HCT116 (cell line): ENCODE measurements around the gene SEMA6D. TPM values are rescaled to one million over a fixed set of nuclear protein-coding genes. Genes with fewer than 3 reads are reported as not detected.

Experiments
- ATAC-seq: fragments of 200-7000 bp; cut with Tn5 transposase; 2 replicates; pipeline ENCODE4 v1.9.1; 2020; ENCODE audit warnings: mild to moderate bottlenecking, moderate library complexity
- BruUV-seq: library from RNA; stranded (reverse); fragments of 400-500 nt; replicated peaks from 2 replicates; lab custom pipeline; 2021; lab: Mats Ljungman, UMichigan
- CTCF ChIA-PET: fragments of 300-600 bp; sonication (Branson Sonifier 250); formaldehyde crosslinking; loops from one replicate; lab custom pipeline; 2021; ENCODE audit warnings: antibody characterized with exemption; lab: Charles Lee
- POLR2A ChIA-PET: fragments of 300-600, 350-600 bp; sonication (Branson Sonifier 250); formaldehyde crosslinking; loops from one replicate; lab custom pipeline; 2021; ENCODE audit warnings: antibody characterized with exemption; lab: Charles Lee
- RAD21 ChIA-PET, 2 experiments: fragments of 300-600 bp; sonication (Branson Sonifier 250); formaldehyde crosslinking; loops; one replicate each; lab custom pipeline; 2023; ENCODE audit warnings: low total read pairs in 2 of 2; ENCODE audit not compliant: uncharacterized antibody in 2 of 2, unreplicated experiment in 2 of 2, low non-redundant PET in 1 of 2; lab: Charles Lee
- DNase-seq: peaks from one replicate; pipeline ENCODE4 v3.0.0-alpha.2; 2010; ENCODE audit warnings: low read depth, low spot score
- H2AFZ ChIP-seq: fragments of 200-600 bp; shearing (Covaris generic), sonication (generic); 2 replicates; pipeline ENCODE4 v1.6.1; 2017; ENCODE audit warnings: low read depth, mixed run types, mixed read lengths, antibody characterized with exemption, low read length; ENCODE audit not compliant: poor library complexity, severe bottlenecking
- H3K27ac ChIP-seq: 2 replicates; pipeline ENCODE4 v1.5.1; 2012; ENCODE audit warnings: low read depth, low read length
- H3K27me3 ChIP-seq: fragments of 200-600 bp; sonication (generic); 2 replicates; pipeline ENCODE4 v1.6.1; 2016; ENCODE audit warnings: mixed run types, low read length, mixed read lengths; ENCODE audit not compliant: insufficient read depth
- H3K36me3 ChIP-seq, 2 experiments: fragments of 200-500 bp in 1 of 2; fragments of 200-600 bp in 1 of 2; sonication (Bioruptor generic) in 1 of 2; sonication (generic) in 1 of 2; 2 replicates each; pipeline versions ENCODE4 v1.5.1 to v1.6.1; 2014 to 2016; ENCODE audit warnings: low read length in 2 of 2, inconsistent platforms in 1 of 2, mixed read lengths in 1 of 2, mixed run types in 1 of 2; ENCODE audit not compliant: insufficient read depth in 2 of 2, control insufficient read depth in 1 of 2
- H3K4me1 ChIP-seq, 2 experiments: fragments of 200-600 bp in 1 of 2; sonication (generic) in 1 of 2; 2 replicates each; pipeline versions ENCODE4 v1.5.1 to v1.6.1; 2012 to 2017; ENCODE audit warnings: low read length in 2 of 2, inconsistent platforms in 1 of 2, mild to moderate bottlenecking in 1 of 2, mixed read lengths in 1 of 2, mixed run types in 1 of 2, moderate library complexity in 1 of 2; ENCODE audit not compliant: insufficient read depth in 2 of 2, control insufficient read depth in 1 of 2
- H3K4me2 ChIP-seq: fragments of 200-600 bp; sonication (generic); 2 replicates; pipeline ENCODE4 v1.6.1; 2017; ENCODE audit warnings: mixed run types, low read length, mixed read lengths
- H3K4me3 ChIP-seq, 2 experiments: fragments of 200-600 bp in 1 of 2; sonication (generic) in 1 of 2; replicated peaks in 1 of 2; 2 replicates each; pipeline ENCODE4 v1.5.1; 2011 to 2016; ENCODE audit warnings: low read length in 2 of 2, control low read depth in 1 of 2, low read depth in 1 of 2, mild to moderate bottlenecking in 1 of 2, mixed read lengths in 1 of 2, mixed run types in 1 of 2
- H3K79me2 ChIP-seq: fragments of 200-600 bp; sonication (generic); 2 replicates; pipeline ENCODE4 v1.6.1; 2017; ENCODE audit warnings: mild to moderate bottlenecking, mixed run types, low read length, moderate library complexity, mixed read lengths; ENCODE audit not compliant: insufficient read depth
- H3K9ac ChIP-seq: fragments of 200-600 bp; sonication (generic); 2 replicates; pipeline ENCODE4 v1.6.1; 2016; ENCODE audit warnings: low read length, mixed read lengths
- H3K9me2 ChIP-seq: fragments of 200-600 bp; sonication (generic), shearing (Covaris generic); 2 replicates; pipeline ENCODE4 v1.6.1; 2017; ENCODE audit warnings: mixed run types, mild to moderate bottlenecking, moderate library complexity; ENCODE audit not compliant: insufficient read depth
- H3K9me3 ChIP-seq, 2 experiments: fragments of 200-500 bp in 1 of 2; fragments of 200-600 bp in 1 of 2; sonication (Bioruptor generic) in 1 of 2; sonication (generic) in 1 of 2; 2 replicates each; pipeline ENCODE4 v1.6.1; 2014 to 2017; ENCODE audit warnings: low read length in 2 of 2, mixed read lengths in 2 of 2, inconsistent platforms in 1 of 2, low read depth in 1 of 2, mild to moderate bottlenecking in 1 of 2, mixed run types in 1 of 2, moderate library complexity in 1 of 2; ENCODE audit not compliant: control insufficient read depth in 1 of 2, insufficient read depth in 1 of 2
- H4K20me1 ChIP-seq: fragments of 200-600 bp; sonication (generic), shearing (Covaris generic); 2 replicates; pipeline ENCODE4 v1.6.1; 2017; ENCODE audit warnings: mixed run types, mild to moderate bottlenecking, moderate library complexity; ENCODE audit not compliant: insufficient read depth
- CEBPB ChIP-seq: IDR thresholded peaks from 2 replicates; pipeline ENCODE4 v1.6.1; 2012; ENCODE audit warnings: low read depth
- EGR1 ChIP-seq: IDR thresholded peaks from 2 replicates; pipeline ENCODE4 v1.6.1; 2012; ENCODE audit warnings: low read depth
- EZH2 ChIP-seq: fragments of 200-600 bp; sonication (generic); IDR thresholded peaks from 2 replicates; pipeline ENCODE4 v1.6.1; 2017; ENCODE audit warnings: antibody characterized with exemption, mixed run types
- EZH2phosphoT487 ChIP-seq: fragments of 200-600 bp; IDR thresholded peaks from 2 replicates; pipeline ENCODE4 v1.6.1; 2018; ENCODE audit warnings: antibody characterized with exemption, borderline replicate concordance
- FOSL1 ChIP-seq: IDR thresholded peaks from 2 replicates; pipeline ENCODE4 v1.6.1; 2012; ENCODE audit warnings: low read depth
- JUND ChIP-seq: IDR thresholded peaks from 2 replicates; pipeline ENCODE4 v1.6.1; 2012
- POLR2A ChIP-seq: IDR thresholded peaks from 2 replicates; pipeline ENCODE4 v1.7.0; 2011; ENCODE audit warnings: borderline replicate concordance; ENCODE audit not compliant: insufficient read depth, insufficient read length; ENCODE audit errors: extremely low read depth
- RAD21 ChIP-seq: IDR thresholded peaks from 2 replicates; pipeline ENCODE4 v1.6.1; 2012; ENCODE audit warnings: low read depth, mild to moderate bottlenecking
- SIN3A ChIP-seq: IDR thresholded peaks from 2 replicates; pipeline ENCODE4 v1.6.1; 2012; ENCODE audit warnings: low read depth
- SP1 ChIP-seq: IDR thresholded peaks from 2 replicates; pipeline ENCODE4 v1.6.1; 2012; ENCODE audit warnings: low read depth
- SRF ChIP-seq: IDR thresholded peaks from 2 replicates; pipeline ENCODE4 v1.6.1; 2012; ENCODE audit warnings: low read depth
- ZFX ChIP-seq: fragments of 450-650 bp; IDR thresholded peaks from 2 replicates; pipeline ENCODE4 v1.6.1; 2017
- ZNF274 ChIP-seq: fragments of 200-500 bp; sonication (Bioruptor generic); IDR thresholded peaks from 2 replicates; pipeline ENCODE4 v1.6.1; 2014; ENCODE audit warnings: mild to moderate bottlenecking, low read depth, low read length, inconsistent platforms
- intact Hi-C: fragments of 100-400 bp; cut with micrococcal nuclease; formaldehyde crosslinking; loops from 2 replicates; pipeline ENCODE4 v1.10.0; 2022
- total RNA-seq: library from RNA; stranded (reverse); gene quantifications from one replicate; pipeline ENCODE4 v1.2.1, GENCODE V29; 2021; ENCODE audit not compliant: unreplicated experiment
- TF ChIP-seq, protein P1 (sequence below): IDR thresholded peaks from 2 replicates; pipeline ENCODE4 v1.6.1; 2012
- TF ChIP-seq, protein P2 (sequence below): IDR thresholded peaks from 2 replicates; pipeline ENCODE4 v1.6.1; 2012; ENCODE audit warnings: low read depth
- TF ChIP-seq, protein P3 (sequence below), 3 experiments: fragments of 200-600 bp in 1 of 3; sonication (generic) in 1 of 3; IDR thresholded peaks in 2 of 3; conservative IDR thresholded peaks in 1 of 3; 2 replicates each; pipeline ENCODE4 v1.5.1; 2012 to 2017; ENCODE audit warnings: low read depth in 2 of 3, low read length in 2 of 3, antibody characterized with exemption in 1 of 3, borderline replicate concordance in 1 of 3, control low read depth in 1 of 3, mild to moderate bottlenecking in 1 of 3, mixed read lengths in 1 of 3, mixed run types in 1 of 3, moderate library complexity in 1 of 3; ENCODE audit not compliant: insufficient read depth in 1 of 3

SEMA6D gene
- total RNA-seq, 1 experiment from 2014 or later = 0.02 TPM

DNA sequence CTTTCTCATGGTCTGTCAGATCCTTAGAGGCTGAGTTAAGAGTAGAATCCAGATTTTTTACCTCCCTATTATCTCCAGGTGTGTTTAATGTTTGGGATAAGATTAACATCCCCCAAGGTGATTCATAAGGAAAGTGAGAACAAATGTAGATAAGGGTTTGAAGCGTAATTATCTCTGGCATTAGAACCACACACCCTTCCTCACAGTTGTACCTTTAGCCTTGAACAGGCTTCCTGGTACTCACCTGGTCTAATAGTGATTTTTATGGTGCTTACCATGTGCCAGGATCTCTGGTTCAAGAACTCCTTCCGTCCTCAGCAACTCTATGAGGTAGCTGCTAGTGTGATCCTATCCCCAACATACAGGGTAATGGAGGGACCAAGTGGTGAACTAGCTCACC is 27.7 kb downstream of the SEMA6D start:
- TF ChIP-seq POLR2A = no peak
- TF ChIP-seq JUND = no peak
- TF ChIP-seq, protein P1, sequence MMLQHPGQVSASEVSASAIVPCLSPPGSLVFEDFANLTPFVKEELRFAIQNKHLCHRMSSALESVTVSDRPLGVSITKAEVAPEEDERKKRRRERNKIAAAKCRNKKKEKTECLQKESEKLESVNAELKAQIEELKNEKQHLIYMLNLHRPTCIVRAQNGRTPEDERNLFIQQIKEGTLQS = no peak
- TF ChIP-seq EZH2phosphoT487 = no peak
- no peak for TF ChIP-seq ZFX
- TF ChIP-seq EGR1 = no peak
- TF ChIP-seq SIN3A = no peak
- no peak for TF ChIP-seq SP1
- TF ChIP-seq RAD21 = no peak
- TF ChIP-seq, protein P2, sequence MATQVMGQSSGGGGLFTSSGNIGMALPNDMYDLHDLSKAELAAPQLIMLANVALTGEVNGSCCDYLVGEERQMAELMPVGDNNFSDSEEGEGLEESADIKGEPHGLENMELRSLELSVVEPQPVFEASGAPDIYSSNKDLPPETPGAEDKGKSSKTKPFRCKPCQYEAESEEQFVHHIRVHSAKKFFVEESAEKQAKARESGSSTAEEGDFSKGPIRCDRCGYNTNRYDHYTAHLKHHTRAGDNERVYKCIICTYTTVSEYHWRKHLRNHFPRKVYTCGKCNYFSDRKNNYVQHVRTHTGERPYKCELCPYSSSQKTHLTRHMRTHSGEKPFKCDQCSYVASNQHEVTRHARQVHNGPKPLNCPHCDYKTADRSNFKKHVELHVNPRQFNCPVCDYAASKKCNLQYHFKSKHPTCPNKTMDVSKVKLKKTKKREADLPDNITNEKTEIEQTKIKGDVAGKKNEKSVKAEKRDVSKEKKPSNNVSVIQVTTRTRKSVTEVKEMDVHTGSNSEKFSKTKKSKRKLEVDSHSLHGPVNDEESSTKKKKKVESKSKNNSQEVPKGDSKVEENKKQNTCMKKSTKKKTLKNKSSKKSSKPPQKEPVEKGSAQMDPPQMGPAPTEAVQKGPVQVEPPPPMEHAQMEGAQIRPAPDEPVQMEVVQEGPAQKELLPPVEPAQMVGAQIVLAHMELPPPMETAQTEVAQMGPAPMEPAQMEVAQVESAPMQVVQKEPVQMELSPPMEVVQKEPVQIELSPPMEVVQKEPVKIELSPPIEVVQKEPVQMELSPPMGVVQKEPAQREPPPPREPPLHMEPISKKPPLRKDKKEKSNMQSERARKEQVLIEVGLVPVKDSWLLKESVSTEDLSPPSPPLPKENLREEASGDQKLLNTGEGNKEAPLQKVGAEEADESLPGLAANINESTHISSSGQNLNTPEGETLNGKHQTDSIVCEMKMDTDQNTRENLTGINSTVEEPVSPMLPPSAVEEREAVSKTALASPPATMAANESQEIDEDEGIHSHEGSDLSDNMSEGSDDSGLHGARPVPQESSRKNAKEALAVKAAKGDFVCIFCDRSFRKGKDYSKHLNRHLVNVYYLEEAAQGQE = no peak
- TF ChIP-seq FOSL1 = no peak
- TF ChIP-seq, protein P3, sequence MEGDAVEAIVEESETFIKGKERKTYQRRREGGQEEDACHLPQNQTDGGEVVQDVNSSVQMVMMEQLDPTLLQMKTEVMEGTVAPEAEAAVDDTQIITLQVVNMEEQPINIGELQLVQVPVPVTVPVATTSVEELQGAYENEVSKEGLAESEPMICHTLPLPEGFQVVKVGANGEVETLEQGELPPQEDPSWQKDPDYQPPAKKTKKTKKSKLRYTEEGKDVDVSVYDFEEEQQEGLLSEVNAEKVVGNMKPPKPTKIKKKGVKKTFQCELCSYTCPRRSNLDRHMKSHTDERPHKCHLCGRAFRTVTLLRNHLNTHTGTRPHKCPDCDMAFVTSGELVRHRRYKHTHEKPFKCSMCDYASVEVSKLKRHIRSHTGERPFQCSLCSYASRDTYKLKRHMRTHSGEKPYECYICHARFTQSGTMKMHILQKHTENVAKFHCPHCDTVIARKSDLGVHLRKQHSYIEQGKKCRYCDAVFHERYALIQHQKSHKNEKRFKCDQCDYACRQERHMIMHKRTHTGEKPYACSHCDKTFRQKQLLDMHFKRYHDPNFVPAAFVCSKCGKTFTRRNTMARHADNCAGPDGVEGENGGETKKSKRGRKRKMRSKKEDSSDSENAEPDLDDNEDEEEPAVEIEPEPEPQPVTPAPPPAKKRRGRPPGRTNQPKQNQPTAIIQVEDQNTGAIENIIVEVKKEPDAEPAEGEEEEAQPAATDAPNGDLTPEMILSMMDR (IDR thresholded peaks at IDR 0.05 in 2 of 3, conservative IDR thresholded peaks at IDR 0.05 in 1 of 3; ENCODE audit: borderline replicate concordance in 1 of 3, insufficient read depth in 1 of 3, low read depth in 2 of 3, low read length in 2 of 3) = no peak
- no peak for TF ChIP-seq SRF
- no peak for TF ChIP-seq EZH2
- TF ChIP-seq ZNF274 = no peak
- no peak for TF ChIP-seq CEBPB
- no peaks in the 10 kb centered on the region for H3K27me3 ChIP-seq
- ChIA-PET CTCF (no interaction called here), RAD21 (no interaction called here), POLR2A (no interaction called here)
- DNase-seq = no peak
- H3K4me2 ChIP-seq = no peak overlapping the region
- H3K36me3 ChIP-seq = no peaks in the 10 kb centered on the region
- H3K9ac ChIP-seq = no peak overlapping the region
- no peak overlapping the region for H3K4me3 ChIP-seq
- intact Hi-C loops = no loop called here
- no peak overlapping the region for H2AFZ ChIP-seq
- no peak overlapping the region for H3K27ac ChIP-seq
- no peaks in the 10 kb centered on the region for H4K20me1 ChIP-seq
- peaks cover 8 to 35% of the 10 kb centered on the region in 2 experiments; a peak in 2 of 4 replicates for H3K9me3 ChIP-seq
- H3K4me1 ChIP-seq = no peaks in the 10 kb centered on the region
- no peaks in the 10 kb centered on the region for H3K79me2 ChIP-seq
- BruUV-seq = no TSS peak
- no peak for ATAC-seq
- H3K9me2 ChIP-seq = no peaks in the 10 kb centered on the region
